ENCODE data around the gene IGF2R. TPM values are rescaled to one million over a fixed set of nuclear protein-coding genes. Genes with fewer than 3 reads are reported as not detected.

The IGF2R gene
- total and polyA plus RNA-seq, 2 experiments from 2014 or later = 61.2 to 132 TPM

GRCh38 chr6:159989492-159990480, 20.9 kb downstream of the IGF2R start:
- peaks cover 93% of the 10 kb centered on the region for H4K20me1 ChIP-seq (ENCODE audit: insufficient read depth, poor library complexity, severe bottlenecking)
- no peak overlapping the region for H2AFZ ChIP-seq
- H3K27me3 ChIP-seq = no peaks in the 10 kb centered on the region
- H3K36me3 ChIP-seq (replicated peaks; ENCODE audit: insufficient read depth, low read depth) = no peaks in the 10 kb centered on the region
- H3K9me2 ChIP-seq (replicated peaks; ENCODE audit: insufficient read depth) = no peaks in the 10 kb centered on the region
- H3K27ac ChIP-seq = no peak overlapping the region
- no peak overlapping the region for H3K4me3 ChIP-seq
- peaks cover 8% of the 10 kb centered on the region for H3K4me1 ChIP-seq (ENCODE audit: insufficient read depth)
- H3K9me3 ChIP-seq (ENCODE audit: low read depth) = no peaks in the 10 kb centered on the region
- H3K4me2 ChIP-seq = no peak overlapping the region
- H3K79me2 ChIP-seq = peaks cover 100% of the 10 kb centered on the region
- TF ChIP-seq EZH2 (IDR thresholded peaks at IDR 0.05; ENCODE audit: borderline replicate concordance) (no peak), EZH2phosphoT487 (IDR thresholded peaks at IDR 0.05; ENCODE audit: low read depth, severe bottlenecking, unreplicated experiment) (no peak), CTCF (IDR thresholded peaks at IDR 0.05; ENCODE audit: poor library complexity) (no peak)
- WGBS (ENCODE audit: low lambda C conversion rate, missing lambda C conversion rate) = 89% methylated on average over 10 of the region's 10 CpGs
- no peak for DNase-seq (ENCODE audit: low spot score)

GRCh38 chr6:159992366-159992765, 23.5 kb downstream of the IGF2R start:
- peaks cover 100% of the 10 kb centered on the region for H3K79me2 ChIP-seq
- no peaks in the 10 kb centered on the region for H3K9me2 ChIP-seq (replicated peaks; ENCODE audit: insufficient read depth)
- no peak overlapping the region for H3K4me2 ChIP-seq
- H3K27me3 ChIP-seq = no peaks in the 10 kb centered on the region
- H3K36me3 ChIP-seq (replicated peaks; ENCODE audit: insufficient read depth, low read depth) = no peaks in the 10 kb centered on the region
- peaks cover 3% of the 10 kb centered on the region for H3K4me1 ChIP-seq (ENCODE audit: insufficient read depth)
- no peak for TF ChIP-seq EZH2 (IDR thresholded peaks at IDR 0.05; ENCODE audit: borderline replicate concordance)
- TF ChIP-seq CTCF (IDR thresholded peaks at IDR 0.05; ENCODE audit: poor library complexity) = no peak
- WGBS (ENCODE audit: low lambda C conversion rate, missing lambda C conversion rate) = 92% methylated on average over 1 of the region's 1 CpG
- no peak overlapping the region for H3K27ac ChIP-seq
- no peaks in the 10 kb centered on the region for H3K9me3 ChIP-seq (ENCODE audit: low read depth)
- no peak overlapping the region for H2AFZ ChIP-seq
- H4K20me1 ChIP-seq (ENCODE audit: insufficient read depth, poor library complexity, severe bottlenecking) = peaks cover 91% of the 10 kb centered on the region
- no peak overlapping the region for H3K4me3 ChIP-seq
- no peak for DNase-seq (ENCODE audit: low spot score)

GRCh38 chr6:159995405-159995804, 26.5 kb downstream of the IGF2R start:
- Histone ChIP-seq H3K27ac (no peak overlapping the region), H4K20me1 (ENCODE audit: insufficient read depth, poor library complexity, severe bottlenecking) (peaks cover 90% of the 10 kb centered on the region), H3K4me2 (no peak overlapping the region), H3K9me2 (replicated peaks; ENCODE audit: insufficient read depth) (no peaks in the 10 kb centered on the region), H3K9me3 (ENCODE audit: low read depth) (no peaks in the 10 kb centered on the region), H3K4me1 (ENCODE audit: insufficient read depth) (no peaks in the 10 kb centered on the region), H3K36me3 (replicated peaks; ENCODE audit: insufficient read depth, low read depth) (no peaks in the 10 kb centered on the region), H2AFZ (no peak overlapping the region), H3K4me3 (no peak overlapping the region), H3K79me2 (peaks cover 100% of the 10 kb centered on the region), H3K27me3 (no peaks in the 10 kb centered on the region)
- DNase-seq (ENCODE audit: low spot score) = no peak
- 73% methylated on average over 2 of the region's 2 CpGs for WGBS (ENCODE audit: low lambda C conversion rate, missing lambda C conversion rate)
- no peak for TF ChIP-seq EZH2phosphoT487 (IDR thresholded peaks at IDR 0.05; ENCODE audit: low read depth, severe bottlenecking, unreplicated experiment)
- TF ChIP-seq CTCF (IDR thresholded peaks at IDR 0.05; ENCODE audit: poor library complexity) = no peak
- TF ChIP-seq EZH2 (IDR thresholded peaks at IDR 0.05; ENCODE audit: borderline replicate concordance) = no peak
